Esophagus squamous epithelium (tissue), 4 donors: ENCODE results near the gene HSPA12A.

Experiments used
- POLR2A ChIP-seq, 4 donors: fragments of 450-650 bp; IDR thresholded peaks; one replicate each; pipeline ENCODE4 v1.6.1; 2017; ENCODE audit warnings: antibody characterized with exemption in 4 of 4, mild to moderate bottlenecking in 4 of 4, moderate library complexity in 3 of 4
- TF ChIP-seq, protein P1 (sequence below), 6 experiments: fragments of 450-650 bp in 4 of 6; fragments of 200-600 bp in 2 of 6; sonication (generic) in 2 of 6; IDR thresholded peaks; one replicate each; pipeline ENCODE4 v1.5.1; 2016 to 2019; ENCODE audit warnings: antibody characterized with exemption in 6 of 6, mild to moderate bottlenecking in 4 of 6, moderate library complexity in 4 of 6

DNA sequence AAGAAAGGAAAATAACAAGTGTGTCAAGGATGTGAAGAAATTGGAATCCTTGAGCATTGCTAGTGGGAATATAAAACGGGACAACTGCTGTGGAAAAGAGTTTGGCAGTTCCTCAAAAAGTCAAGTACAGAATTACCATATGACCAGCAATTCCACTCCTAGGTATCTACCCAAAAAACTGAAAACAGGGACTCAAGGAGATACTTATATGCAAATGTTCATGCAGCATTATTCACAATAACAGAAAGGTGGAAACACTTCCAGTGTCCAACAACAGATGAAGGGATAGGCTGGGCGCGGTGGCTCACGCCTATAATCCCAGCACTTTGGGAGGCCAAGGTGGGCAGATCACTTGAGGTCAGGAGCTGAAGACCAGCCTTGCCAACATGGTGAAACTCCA is 33.5 kb downstream of the HSPA12A start:
- TF ChIP-seq, protein P1, sequence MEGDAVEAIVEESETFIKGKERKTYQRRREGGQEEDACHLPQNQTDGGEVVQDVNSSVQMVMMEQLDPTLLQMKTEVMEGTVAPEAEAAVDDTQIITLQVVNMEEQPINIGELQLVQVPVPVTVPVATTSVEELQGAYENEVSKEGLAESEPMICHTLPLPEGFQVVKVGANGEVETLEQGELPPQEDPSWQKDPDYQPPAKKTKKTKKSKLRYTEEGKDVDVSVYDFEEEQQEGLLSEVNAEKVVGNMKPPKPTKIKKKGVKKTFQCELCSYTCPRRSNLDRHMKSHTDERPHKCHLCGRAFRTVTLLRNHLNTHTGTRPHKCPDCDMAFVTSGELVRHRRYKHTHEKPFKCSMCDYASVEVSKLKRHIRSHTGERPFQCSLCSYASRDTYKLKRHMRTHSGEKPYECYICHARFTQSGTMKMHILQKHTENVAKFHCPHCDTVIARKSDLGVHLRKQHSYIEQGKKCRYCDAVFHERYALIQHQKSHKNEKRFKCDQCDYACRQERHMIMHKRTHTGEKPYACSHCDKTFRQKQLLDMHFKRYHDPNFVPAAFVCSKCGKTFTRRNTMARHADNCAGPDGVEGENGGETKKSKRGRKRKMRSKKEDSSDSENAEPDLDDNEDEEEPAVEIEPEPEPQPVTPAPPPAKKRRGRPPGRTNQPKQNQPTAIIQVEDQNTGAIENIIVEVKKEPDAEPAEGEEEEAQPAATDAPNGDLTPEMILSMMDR (IDR thresholded peaks at IDR 0.05): no peak
- no peak for TF ChIP-seq POLR2A (IDR thresholded peaks at IDR 0.05)
